ENCODE data around the gene CCDC197. TPM values are rescaled to one million over a fixed set of nuclear protein-coding genes. Genes with fewer than 3 reads are reported as not detected.

The CCDC197 gene
- total and polyA plus RNA-seq, 8 donors, result not detected

DNA sequence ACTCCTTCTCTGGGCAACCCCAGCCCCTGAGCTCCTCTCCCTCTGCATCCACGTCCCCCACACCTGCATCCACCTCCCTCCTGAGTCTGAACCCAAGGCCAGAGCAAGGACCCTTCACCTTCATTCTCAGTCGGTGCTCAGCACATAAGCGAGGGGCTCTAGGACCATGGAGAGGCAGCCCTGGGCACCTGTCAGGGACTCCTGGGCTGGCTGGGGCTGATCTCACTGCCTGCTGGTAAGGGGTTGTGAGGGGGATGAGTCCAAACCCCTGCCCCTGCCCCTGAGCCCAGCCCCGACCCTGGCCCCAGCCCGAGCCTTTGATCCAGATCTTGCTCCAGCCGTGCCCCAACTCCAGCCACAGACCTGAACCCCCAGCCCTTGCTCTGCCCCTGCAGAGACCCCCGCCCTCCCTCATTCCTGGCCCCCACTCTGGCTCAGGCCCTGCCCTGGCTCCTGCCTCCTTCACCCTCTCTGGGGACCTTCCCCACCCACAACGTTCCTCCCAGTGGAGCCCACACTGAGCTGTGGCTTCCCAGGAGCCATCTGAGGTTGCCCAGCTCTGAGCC lies 888 bp upstream of the CCDC197 start:
- H3K9me3 ChIP-seq, result no peaks in the 10 kb centered on the region
- H3K27me3 ChIP-seq, result peaks cover 0 to 18% (median 8%) of the 10 kb centered on the region in 3 donors
- no peak overlapping the region for H3K4me3 ChIP-seq
- TF ChIP-seq POLR2AphosphoS5 (IDR thresholded peaks at IDR 0.05) (no peak), EP300 (IDR thresholded peaks at IDR 0.05) (no peak), CTCF (IDR thresholded peaks at IDR 0.05) (no peak), POLR2A (IDR thresholded peaks at IDR 0.05) (no peak)
- intact Hi-C loops (cut with DNase I; ENCODE audit: low total_unique reads), result no loop called here
- no peaks in the 10 kb centered on the region for H3K36me3 ChIP-seq
- 47 to 65% (median 49%) methylated on average over 7 to 8 of the region's 8 CpGs for WGBS, 5 donors
- H3K27ac ChIP-seq, result peak overlapping the region in 3 of 5 donors; percentile 66 to 84 (median 71)
- peaks cover 0 to 22% (median 5%) of the 10 kb centered on the region in 4 donors for H3K4me1 ChIP-seq
- DNase-seq, result no peak

GRCh38 chr14:93997916-93998870 lies 1.1 kb downstream of the CCDC197 start:
- Histone ChIP-seq H3K27ac (no peak overlapping the region), H3K4me3 (no peak overlapping the region), H3K27me3 (peaks cover 0 to 37% (median 9%) of the 10 kb centered on the region in 3 donors), H3K36me3 (no peaks in the 10 kb centered on the region), H3K4me1 (peaks cover 0 to 32% (median 11%) of the 10 kb centered on the region in 4 donors), H3K9me3 (no peaks in the 10 kb centered on the region)
- no peak for TF ChIP-seq POLR2AphosphoS5 (IDR thresholded peaks at IDR 0.05)
- no peak for TF ChIP-seq POLR2A (IDR thresholded peaks at IDR 0.05)
- TF ChIP-seq EP300 (IDR thresholded peaks at IDR 0.05), result no peak
- no peak for TF ChIP-seq CTCF (IDR thresholded peaks at IDR 0.05)
- 77 to 81% (median 77%) methylated on average over 16 to 17 of the region's 17 CpGs for WGBS, 5 donors
- intact Hi-C loops (cut with DNase I; ENCODE audit: low total_unique reads), result no loop called here
- peak; percentile 24 to 30 for DNase-seq

DNA sequence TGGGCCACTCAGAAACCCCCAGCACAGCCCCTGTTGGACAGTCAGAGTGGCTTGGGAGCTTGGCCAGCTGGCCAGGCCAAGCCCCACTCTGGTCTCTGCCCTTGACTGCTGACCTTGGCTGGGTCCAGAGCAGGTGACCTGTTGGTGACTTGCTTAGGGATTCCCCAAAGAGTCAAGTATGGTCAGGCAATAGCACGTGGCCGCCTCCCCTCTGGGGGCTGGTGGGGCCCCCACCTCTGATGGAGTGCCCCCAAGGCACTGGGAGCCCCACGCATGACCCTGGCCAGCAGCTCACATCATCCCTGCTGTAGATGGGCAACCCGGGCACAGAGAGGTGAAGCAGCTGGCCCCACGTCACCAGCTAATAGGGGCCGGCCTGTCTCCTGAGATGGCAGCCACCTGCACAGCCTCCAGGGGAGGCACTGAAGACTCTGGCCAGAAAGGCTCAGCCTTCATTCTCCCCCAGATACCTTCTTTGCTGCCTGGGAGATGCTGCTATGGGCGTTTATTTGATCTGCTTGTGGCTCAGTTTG lies 1.8 kb downstream of the CCDC197 start:
- DNase-seq, result no peak
- TF ChIP-seq EP300 (IDR thresholded peaks at IDR 0.05) (no peak), POLR2A (IDR thresholded peaks at IDR 0.05) (no peak), CTCF (IDR thresholded peaks at IDR 0.05) (no peak), POLR2AphosphoS5 (IDR thresholded peaks at IDR 0.05) (no peak)
- Histone ChIP-seq H3K27me3 (peaks cover 0 to 37% (median 9%) of the 10 kb centered on the region in 3 donors), H3K4me1 (peaks cover 0 to 32% (median 11%) of the 10 kb centered on the region in 4 donors), H3K9me3 (no peaks in the 10 kb centered on the region), H3K36me3 (no peaks in the 10 kb centered on the region), H3K27ac (no peak overlapping the region), H3K4me3 (no peak overlapping the region)
- intact Hi-C loops (cut with DNase I; ENCODE audit: low total_unique reads), result no loop called here
- WGBS, 5 donors, result 69 to 82% (median 80%) methylated on average over 2 to 7 of the region's 7 CpGs

- WGBS, 5 donors, result 54 to 69% (median 65%) methylated on average over 7 to 8 of the region's 8 CpGs
- Histone ChIP-seq H3K36me3 (no peaks in the 10 kb centered on the region), H3K4me1 (peaks cover 0 to 30% (median 11%) of the 10 kb centered on the region in 4 donors), H3K9me3 (no peaks in the 10 kb centered on the region), H3K4me3 (no peak overlapping the region), H3K27ac (no peak overlapping the region), H3K27me3 (peaks cover 0 to 37% (median 9%) of the 10 kb centered on the region in 3 donors)
- intact Hi-C loops (cut with DNase I; ENCODE audit: low total_unique reads), result no loop called here
- no peak for DNase-seq
- TF ChIP-seq POLR2A (IDR thresholded peaks at IDR 0.05), result no peak
- TF ChIP-seq EP300 (IDR thresholded peaks at IDR 0.05), result no peak
- TF ChIP-seq POLR2AphosphoS5 (IDR thresholded peaks at IDR 0.05), result no peak
- TF ChIP-seq CTCF (IDR thresholded peaks at IDR 0.05), result no peak
These were observed 2.5 kb downstream of the CCDC197 start for GRCh38 chr14:93999573-93999972.

Measured in stomach (tissue), 9 donors.